Neural progenitor cell (in vitro differentiated cells): ENCODE data around the gene RAX. TPM values are rescaled to one million over a fixed set of nuclear protein-coding genes. Genes with fewer than 3 reads are reported as not detected.

Source experiments
- DNase-seq: peaks from one replicate; pipeline ENCODE4 v3.0.0-alpha.2; 2016; ENCODE audit warnings: low spot score
- H2AFZ ChIP-seq: fragments of 200-600 bp; sonication (generic); replicated peaks from 2 replicates; pipeline ENCODE4 v1.6.1; 2016; ENCODE audit warnings: antibody characterized with exemption
- H3F3A ChIP-seq: fragments of 200-600 bp; sonication (generic); 2 replicates; pipeline ENCODE4 v1.6.1; 2016; ENCODE audit warnings: antibody characterized with exemption, low read depth
- H3K27ac ChIP-seq: fragments of 200-600 bp; sonication (generic); 2 replicates; pipeline ENCODE4 v1.5.1; 2016; ENCODE audit warnings: mild to moderate bottlenecking
- H3K27me3 ChIP-seq: fragments of 200-600 bp; sonication (generic); 2 replicates; pipeline ENCODE4 v1.6.1; 2016; ENCODE audit warnings: mild to moderate bottlenecking, moderate library complexity
- H3K36me3 ChIP-seq: fragments of 200-600 bp; sonication (generic); 2 replicates; pipeline ENCODE4 v1.5.1; 2016
- H3K4me1 ChIP-seq: fragments of 200-600 bp; sonication (generic); 2 replicates; pipeline ENCODE4 v1.6.1; 2016; ENCODE audit warnings: mixed run types
- H3K4me2 ChIP-seq: fragments of 200-600 bp; sonication (generic); 2 replicates; pipeline ENCODE4 v1.6.1; 2016
- H3K4me3 ChIP-seq: fragments of 200-600 bp; sonication (generic); 2 replicates; pipeline ENCODE4 v1.5.1; 2016
- H3K79me2 ChIP-seq: fragments of 200-600 bp; sonication (generic); 2 replicates; pipeline ENCODE4 v1.6.1; 2016; ENCODE audit warnings: low read depth
- H3K9ac ChIP-seq: fragments of 200-600 bp; sonication (generic); 2 replicates; pipeline ENCODE4 v1.6.1; 2016
- H3K9me3 ChIP-seq: fragments of 200-600 bp; sonication (generic); 2 replicates; pipeline ENCODE4 v1.5.1; 2016; ENCODE audit warnings: low read depth
- H4K20me1 ChIP-seq: fragments of 200-600 bp; sonication (generic); 2 replicates; pipeline ENCODE4 v1.6.1; 2016; ENCODE audit warnings: low read depth
- H3K27ac Mint-ChIP-seq: 3 replicates; pipeline ENCODE4 v1.8.0; 2021; ENCODE audit warnings: mixed read lengths
- H3K27me3 Mint-ChIP-seq: 2 replicates; pipeline ENCODE4 v1.8.0; 2022; ENCODE audit warnings: low read depth, mild to moderate bottlenecking, inconsistent platforms, moderate library complexity, mixed read lengths; ENCODE audit not compliant: insufficient read depth
- H3K36me3 Mint-ChIP-seq: 3 replicates; pipeline ENCODE4 v1.8.0; 2021; ENCODE audit warnings: mixed read lengths
- H3K4me1 Mint-ChIP-seq: 3 replicates; pipeline ENCODE4 v1.8.0; 2021; ENCODE audit warnings: mixed read lengths
- H3K4me3 Mint-ChIP-seq: 3 replicates; pipeline ENCODE4 v1.8.0; 2021; ENCODE audit warnings: mild to moderate bottlenecking, moderate library complexity, mixed read lengths
- H3K9me3 Mint-ChIP-seq: 3 replicates; pipeline ENCODE4 v1.8.0; 2020; ENCODE audit warnings: mixed read lengths
- EZH2 ChIP-seq: fragments of 200-600 bp; sonication (generic); IDR thresholded peaks from 2 replicates; pipeline ENCODE4 v1.6.1; 2017; ENCODE audit warnings: antibody characterized with exemption, mild to moderate bottlenecking, moderate library complexity
- EZH2phosphoT487 ChIP-seq: fragments of 200-600 bp; sonication (generic); IDR thresholded peaks from 2 replicates; pipeline ENCODE4 v1.6.1; 2017; ENCODE audit warnings: antibody characterized with exemption
- total RNA-seq: library from RNA; depleted of rRNA; stranded (reverse); fragments of >200 nt; gene quantifications from 2 replicates; pipeline ENCODE4 v1.2.3, GENCODE V29; 2015; ENCODE audit warnings: low replicate concordance
- TF ChIP-seq, protein P1 (sequence below): fragments of 200-600 bp; sonication (generic); IDR thresholded peaks from 2 replicates; pipeline ENCODE4 v1.5.1; 2017; ENCODE audit warnings: antibody characterized with exemption, mild to moderate bottlenecking

RAX gene
- total RNA-seq, 1 donor from 2014 or later, result 20.7 TPM

DNA sequence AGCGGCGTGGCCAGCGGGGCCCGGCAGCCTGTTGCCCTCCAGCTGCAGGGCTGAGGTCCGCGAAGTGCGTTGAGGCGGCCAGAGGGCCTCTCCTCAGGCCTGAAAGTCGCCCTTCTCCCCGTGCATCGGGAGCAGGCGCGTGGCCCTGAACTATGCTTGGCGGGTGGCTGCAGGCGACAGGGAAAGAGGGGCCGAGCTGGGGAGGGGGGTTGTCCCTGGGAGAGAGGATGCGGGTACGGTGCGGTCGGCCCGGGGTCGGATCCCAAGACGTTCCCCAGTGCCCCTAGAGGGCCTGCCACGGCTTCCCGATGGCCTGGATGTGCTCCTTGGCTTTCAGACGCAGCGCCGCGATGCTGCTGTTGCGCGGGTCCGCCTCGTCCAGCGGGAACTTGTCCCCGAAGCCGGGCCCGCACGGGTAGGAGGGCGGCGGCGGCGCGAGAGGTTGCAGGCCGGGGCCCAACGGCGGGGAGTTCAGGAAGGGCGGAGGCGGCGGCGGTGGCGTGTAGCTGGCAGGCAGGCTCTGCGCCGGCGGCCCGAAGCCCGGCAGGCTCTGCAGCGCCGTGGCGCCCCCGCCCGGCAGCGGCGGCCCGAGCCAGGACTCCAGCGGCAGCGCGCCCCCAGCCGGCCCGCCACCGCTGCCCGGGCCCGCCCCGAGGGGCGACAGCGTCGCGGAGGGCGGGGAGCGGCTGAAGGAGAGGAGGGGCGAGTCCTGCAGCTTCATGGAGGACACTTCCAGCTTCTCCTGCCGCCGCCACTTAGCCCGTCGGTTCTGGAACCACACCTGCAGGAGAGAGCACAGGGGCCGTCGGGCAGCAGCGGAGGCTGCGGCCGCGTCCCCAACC lies 4.3 kb downstream of the RAX start:
- H3K4me1 Mint-ChIP-seq, result peaks cover 13% of the 10 kb centered on the region
- H3K27me3 Mint-ChIP-seq, result peaks cover 85% of the 10 kb centered on the region
- peak; percentile 91 for DNase-seq
- Histone ChIP-seq H3K9me3 (no peaks in the 10 kb centered on the region), H3K4me1 (peaks cover 45% of the 10 kb centered on the region), H3K27me3 (peaks cover 99% of the 10 kb centered on the region), H3K27ac (no peak overlapping the region), H3K36me3 (peaks cover 25% of the 10 kb centered on the region), H3K4me2 (peak overlapping the region; percentile 92), H3K9ac (no peak overlapping the region), H3K79me2 (peaks cover 43% of the 10 kb centered on the region), H3F3A (peaks cover 82% of the 10 kb centered on the region), H2AFZ (no peak overlapping the region), H3K4me3 (peak overlapping the region; percentile 78), H4K20me1 (peaks cover 83% of the 10 kb centered on the region)
- peaks cover 2% of the 10 kb centered on the region for H3K9me3 Mint-ChIP-seq
- peak overlapping the region; percentile 76 for H3K4me3 Mint-ChIP-seq
- no peak overlapping the region for H3K27ac Mint-ChIP-seq
- peak; percentile 42 for TF ChIP-seq EZH2phosphoT487
- peak; percentile 47 for TF ChIP-seq EZH2
- TF ChIP-seq, protein P1, sequence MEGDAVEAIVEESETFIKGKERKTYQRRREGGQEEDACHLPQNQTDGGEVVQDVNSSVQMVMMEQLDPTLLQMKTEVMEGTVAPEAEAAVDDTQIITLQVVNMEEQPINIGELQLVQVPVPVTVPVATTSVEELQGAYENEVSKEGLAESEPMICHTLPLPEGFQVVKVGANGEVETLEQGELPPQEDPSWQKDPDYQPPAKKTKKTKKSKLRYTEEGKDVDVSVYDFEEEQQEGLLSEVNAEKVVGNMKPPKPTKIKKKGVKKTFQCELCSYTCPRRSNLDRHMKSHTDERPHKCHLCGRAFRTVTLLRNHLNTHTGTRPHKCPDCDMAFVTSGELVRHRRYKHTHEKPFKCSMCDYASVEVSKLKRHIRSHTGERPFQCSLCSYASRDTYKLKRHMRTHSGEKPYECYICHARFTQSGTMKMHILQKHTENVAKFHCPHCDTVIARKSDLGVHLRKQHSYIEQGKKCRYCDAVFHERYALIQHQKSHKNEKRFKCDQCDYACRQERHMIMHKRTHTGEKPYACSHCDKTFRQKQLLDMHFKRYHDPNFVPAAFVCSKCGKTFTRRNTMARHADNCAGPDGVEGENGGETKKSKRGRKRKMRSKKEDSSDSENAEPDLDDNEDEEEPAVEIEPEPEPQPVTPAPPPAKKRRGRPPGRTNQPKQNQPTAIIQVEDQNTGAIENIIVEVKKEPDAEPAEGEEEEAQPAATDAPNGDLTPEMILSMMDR, result peak; percentile 28
- H3K36me3 Mint-ChIP-seq, result no peaks in the 10 kb centered on the region

GRCh38 chr18:59268127-59268720 lies 5.0 kb downstream of the RAX start:
- no peaks in the 10 kb centered on the region for H3K9me3 ChIP-seq
- no peak overlapping the region for H3K9ac ChIP-seq
- H3K4me1 ChIP-seq, result peaks cover 51% of the 10 kb centered on the region
- peak overlapping the region; percentile 35 for H3K4me3 ChIP-seq
- peak overlapping the region; percentile 70 for H3K4me2 ChIP-seq
- H3F3A ChIP-seq, result peaks cover 80% of the 10 kb centered on the region
- no peak overlapping the region for H2AFZ ChIP-seq
- H3K9me3 Mint-ChIP-seq, result peaks cover 2% of the 10 kb centered on the region
- H3K36me3 Mint-ChIP-seq, result no peaks in the 10 kb centered on the region
- peaks cover 17% of the 10 kb centered on the region for H3K4me1 Mint-ChIP-seq
- peaks cover 40% of the 10 kb centered on the region for H3K79me2 ChIP-seq
- peaks cover 25% of the 10 kb centered on the region for H3K36me3 ChIP-seq
- H3K27me3 ChIP-seq, result peaks cover 99% of the 10 kb centered on the region
- H4K20me1 ChIP-seq, result peaks cover 83% of the 10 kb centered on the region
- H3K27ac Mint-ChIP-seq, result no peak overlapping the region
- H3K27ac ChIP-seq, result no peak overlapping the region
- peaks cover 85% of the 10 kb centered on the region for H3K27me3 Mint-ChIP-seq
- peak overlapping the region; percentile 76 for H3K4me3 Mint-ChIP-seq
- TF ChIP-seq EZH2phosphoT487, result peak; percentile 46
- TF ChIP-seq, protein P1, result no peak
- peak; percentile 20 for DNase-seq

DNA sequence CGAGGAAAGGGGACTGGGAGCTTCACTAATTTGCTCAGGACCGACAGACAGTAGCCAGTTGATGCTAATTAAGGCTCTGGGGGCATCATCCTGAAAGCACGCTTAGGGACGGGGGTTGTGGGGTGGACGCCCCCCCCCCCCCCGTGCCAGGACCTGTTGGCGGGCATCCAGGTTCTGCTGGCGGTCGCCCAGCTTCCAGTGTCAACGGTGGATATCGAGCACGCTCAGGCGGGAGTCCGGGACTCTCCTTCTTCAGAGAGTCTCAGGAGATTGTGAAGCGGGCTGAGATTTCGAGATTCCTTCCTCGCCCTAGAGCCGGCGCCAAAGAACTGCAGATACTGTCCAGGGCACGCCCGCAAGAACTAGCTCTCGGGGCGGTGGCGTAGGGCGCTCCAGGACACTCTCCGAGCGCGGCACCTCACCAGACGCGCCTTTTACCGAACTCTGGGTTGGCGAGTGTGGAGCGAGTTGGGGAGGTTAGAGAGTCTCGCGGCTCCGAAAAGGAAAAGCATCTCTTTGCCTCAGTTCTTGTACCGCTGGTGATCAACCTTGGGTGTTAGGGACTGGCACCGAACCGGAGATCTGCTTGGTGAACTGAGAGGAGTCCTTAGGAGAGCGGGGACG lies 5.6 kb downstream of the RAX start:
- Mint-ChIP-seq H3K27ac (no peak overlapping the region), H3K36me3 (no peaks in the 10 kb centered on the region), H3K27me3 (peaks cover 90% of the 10 kb centered on the region), H3K4me3 (peak overlapping the region; percentile 76), H3K9me3 (peaks cover 3% of the 10 kb centered on the region), H3K4me1 (peaks cover 17% of the 10 kb centered on the region)
- H3K9ac ChIP-seq, result no peak overlapping the region
- peak overlapping the region; percentile 70 for H3K4me2 ChIP-seq
- peaks cover 25% of the 10 kb centered on the region for H3K36me3 ChIP-seq
- H2AFZ ChIP-seq, result no peak overlapping the region
- H3K79me2 ChIP-seq, result peaks cover 34% of the 10 kb centered on the region
- H3K9me3 ChIP-seq, result no peaks in the 10 kb centered on the region
- TF ChIP-seq, protein P1, result no peak
- peak; percentile 8 for TF ChIP-seq EZH2
- peaks cover 99% of the 10 kb centered on the region for H3K27me3 ChIP-seq
- H3K27ac ChIP-seq, result no peak overlapping the region
- H3K4me1 ChIP-seq, result peaks cover 51% of the 10 kb centered on the region
- peaks cover 78% of the 10 kb centered on the region for H4K20me1 ChIP-seq
- DNase-seq, result peak; percentile 59
- H3K4me3 ChIP-seq, result peak overlapping the region; percentile 35
- H3F3A ChIP-seq, result peaks cover 80% of the 10 kb centered on the region
